GM12874 (cell line): ENCODE results near the gene HECW1.

Source experiments
- TF ChIP-seq, protein P1 (sequence below): IDR thresholded peaks from 2 replicates; pipeline ENCODE4 v1.5.1; 2011; ENCODE audit warnings: low read depth, mild to moderate bottlenecking, control low read depth, low read length, moderate library complexity; ENCODE audit not compliant: insufficient read depth

Gene HECW1

DNA sequence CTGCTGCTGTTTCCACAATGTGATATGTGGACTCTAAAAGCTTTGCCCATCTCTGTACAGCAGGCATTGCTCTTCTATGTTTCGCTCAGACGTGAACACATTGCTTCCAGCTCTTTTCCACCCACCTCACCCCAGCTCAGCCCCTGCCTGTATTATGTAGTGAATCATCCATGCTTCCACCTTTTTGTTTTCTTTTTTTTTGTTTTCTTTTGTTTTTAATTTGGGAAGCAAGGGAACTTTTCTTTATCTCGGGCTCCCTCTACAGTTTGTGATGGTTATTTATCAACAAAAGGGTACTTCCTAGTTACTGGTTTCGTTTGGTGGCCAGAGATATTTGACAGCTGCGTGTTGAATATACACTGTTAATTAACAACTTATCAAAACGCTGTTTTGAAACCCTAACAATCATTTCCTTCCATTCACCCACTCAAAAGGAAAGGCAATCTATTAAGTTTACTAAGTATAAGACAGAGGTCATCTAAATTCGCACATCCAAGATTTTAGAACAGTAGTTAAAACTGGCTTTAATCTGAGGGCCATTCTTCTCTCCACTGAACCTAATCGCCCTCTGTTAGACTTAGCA, 342.6 kb downstream of the HECW1 start:
- TF ChIP-seq, protein P1, sequence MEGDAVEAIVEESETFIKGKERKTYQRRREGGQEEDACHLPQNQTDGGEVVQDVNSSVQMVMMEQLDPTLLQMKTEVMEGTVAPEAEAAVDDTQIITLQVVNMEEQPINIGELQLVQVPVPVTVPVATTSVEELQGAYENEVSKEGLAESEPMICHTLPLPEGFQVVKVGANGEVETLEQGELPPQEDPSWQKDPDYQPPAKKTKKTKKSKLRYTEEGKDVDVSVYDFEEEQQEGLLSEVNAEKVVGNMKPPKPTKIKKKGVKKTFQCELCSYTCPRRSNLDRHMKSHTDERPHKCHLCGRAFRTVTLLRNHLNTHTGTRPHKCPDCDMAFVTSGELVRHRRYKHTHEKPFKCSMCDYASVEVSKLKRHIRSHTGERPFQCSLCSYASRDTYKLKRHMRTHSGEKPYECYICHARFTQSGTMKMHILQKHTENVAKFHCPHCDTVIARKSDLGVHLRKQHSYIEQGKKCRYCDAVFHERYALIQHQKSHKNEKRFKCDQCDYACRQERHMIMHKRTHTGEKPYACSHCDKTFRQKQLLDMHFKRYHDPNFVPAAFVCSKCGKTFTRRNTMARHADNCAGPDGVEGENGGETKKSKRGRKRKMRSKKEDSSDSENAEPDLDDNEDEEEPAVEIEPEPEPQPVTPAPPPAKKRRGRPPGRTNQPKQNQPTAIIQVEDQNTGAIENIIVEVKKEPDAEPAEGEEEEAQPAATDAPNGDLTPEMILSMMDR, result no peak; the same call in 1 of the 2 replicates

DNA sequence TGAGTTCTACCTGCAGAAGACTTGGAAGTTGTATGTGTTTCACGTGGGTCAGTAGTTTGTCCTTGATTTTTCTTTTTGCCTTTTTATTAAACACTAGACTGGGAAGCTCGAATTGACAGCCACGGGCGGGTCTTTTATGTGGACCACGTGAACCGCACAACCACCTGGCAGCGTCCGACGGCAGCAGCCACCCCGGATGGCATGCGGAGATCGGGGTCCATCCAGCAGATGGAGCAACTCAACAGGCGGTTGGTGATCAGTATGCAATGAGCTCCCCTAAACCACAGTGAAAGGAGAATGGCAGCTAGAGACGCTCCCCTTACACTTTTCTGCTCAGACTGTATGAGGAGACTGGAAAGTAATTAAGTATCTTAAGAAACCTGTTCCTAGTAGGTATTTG, 343.8 kb downstream of the HECW1 start:
- TF ChIP-seq, protein P1, result no peak

- TF ChIP-seq, protein P1, result no peak
Observed at GRCh38 chr7:43458330-43459018, 346.0 kb downstream of the HECW1 start.

- TF ChIP-seq, protein P1, result no peak
Observed at GRCh38 chr7:43459019-43459337, 346.5 kb downstream of the HECW1 start.

DNA sequence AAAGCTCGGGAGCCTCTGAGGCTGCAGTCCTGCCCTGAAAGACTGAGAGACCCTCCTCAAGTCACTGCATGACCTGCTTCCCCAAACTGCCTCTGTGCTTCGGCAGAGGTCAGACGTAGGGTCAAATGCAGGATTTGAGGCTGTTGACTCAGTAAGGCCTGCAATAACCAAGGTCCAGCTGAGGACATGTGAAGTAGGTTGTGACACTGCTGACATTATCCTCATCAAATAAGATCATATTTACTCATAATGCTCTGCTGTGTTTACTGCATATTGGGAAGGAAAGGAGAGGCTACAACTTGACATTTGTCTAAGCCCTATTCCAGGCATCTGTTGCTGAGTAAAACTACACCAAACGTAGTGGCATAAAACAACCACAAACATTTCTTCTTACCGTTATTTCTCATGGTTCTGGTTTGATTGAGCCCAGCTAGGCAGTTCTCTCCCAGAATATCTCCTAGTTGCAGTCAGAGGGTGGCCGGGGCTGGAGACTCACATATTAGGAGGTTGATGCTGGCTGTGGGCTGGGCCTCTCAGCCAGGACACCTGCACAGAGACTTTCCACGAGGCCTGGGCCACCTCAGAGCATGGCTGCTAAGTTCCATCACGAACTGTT, 348.4 kb downstream of the HECW1 start:
- TF ChIP-seq, protein P1, result no peak

DNA sequence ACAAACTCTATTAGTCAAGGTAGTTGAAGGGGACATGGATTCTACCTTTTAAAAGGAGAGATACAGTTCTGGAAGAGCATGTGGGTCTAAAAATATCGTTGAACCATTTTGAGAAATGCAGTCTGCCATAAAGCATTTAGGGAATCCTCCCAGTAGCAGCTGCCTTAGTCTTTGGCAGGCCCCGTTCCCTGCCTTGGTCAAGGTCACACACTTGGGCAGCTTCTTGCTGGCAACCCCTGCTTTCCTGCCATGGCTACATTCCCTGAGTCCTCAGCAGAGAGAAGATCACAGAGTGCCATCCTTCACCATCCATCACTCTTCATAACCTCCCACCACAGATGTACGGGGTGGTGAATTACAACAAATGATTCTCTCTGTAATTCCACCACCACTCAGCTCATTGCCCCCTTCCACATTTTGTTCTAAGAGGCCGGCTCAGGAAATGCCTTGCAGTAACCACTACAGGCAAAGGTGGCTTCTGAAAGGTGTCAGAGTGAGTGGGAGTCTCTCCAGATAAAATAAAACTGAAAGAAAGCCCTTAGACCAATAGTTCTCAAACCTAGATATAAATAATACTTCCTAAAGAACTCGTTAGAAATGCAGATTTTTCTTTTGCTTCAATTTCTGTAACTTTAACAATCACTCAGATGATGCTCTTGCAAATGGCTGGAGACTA, 349.0 kb downstream of the HECW1 start:
- TF ChIP-seq, protein P1, result no peak

- TF ChIP-seq, protein P1, result no peak
Observed at GRCh38 chr7:43462836-43463235, 350.4 kb downstream of the HECW1 start.
